ENCODE data around the gene LHFPL2.

LHFPL2 gene

GRCh38 chr5:78512435-78512834, 136.1 kb downstream of the LHFPL2 start:
- Histone ChIP-seq H3K9me3 (ENCODE audit: low read length) (no peaks in the 10 kb centered on the region), H3K4me3 (ENCODE audit: low read length) (no peak overlapping the region), H3K27me3 (ENCODE audit: insufficient read depth, low read length) (no peaks in the 10 kb centered on the region), H3K4me1 (ENCODE audit: insufficient read depth, low read length) (peaks cover 6% of the 10 kb centered on the region), H3K36me3 (ENCODE audit: insufficient read depth, low read length) (no peaks in the 10 kb centered on the region), H2AFZ (ENCODE audit: low read depth, low read length) (no peak overlapping the region)

DNA sequence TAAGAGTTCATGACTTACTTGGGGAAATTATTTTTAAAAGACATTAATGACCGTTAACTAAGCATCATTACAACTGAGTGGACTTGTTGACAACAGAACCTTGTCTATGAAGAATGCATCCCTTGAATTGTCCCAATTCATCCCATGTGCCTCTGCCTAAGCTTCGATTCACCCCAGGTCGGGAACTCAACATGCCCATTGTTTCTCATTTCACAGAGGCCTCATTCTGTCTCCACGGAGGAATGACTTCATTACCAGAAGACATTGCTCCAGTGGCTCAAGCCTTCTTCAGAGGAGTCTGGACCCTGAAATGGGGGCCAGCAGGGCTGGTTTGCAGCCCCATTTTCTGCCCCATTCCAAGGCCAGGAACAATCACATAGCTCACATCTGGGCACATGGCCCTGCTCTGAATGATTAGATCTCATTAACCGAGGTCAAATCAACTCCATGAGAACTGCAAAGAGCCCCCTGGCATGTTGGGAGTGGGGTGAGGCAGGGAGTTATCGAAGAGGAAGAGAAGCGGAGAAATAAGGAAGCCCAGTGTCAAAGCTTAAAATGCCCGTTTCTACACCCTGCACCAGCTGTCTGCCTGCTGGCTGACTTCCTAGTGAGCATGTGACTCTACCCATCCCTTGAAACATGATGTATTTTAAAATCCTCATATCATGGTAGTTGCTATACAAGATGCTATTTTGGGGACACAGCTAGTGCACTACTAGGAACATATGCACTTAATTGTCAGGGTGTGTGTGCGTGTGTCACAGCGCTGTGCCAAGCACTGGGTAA, 137.3 kb downstream of the LHFPL2 start:
- Histone ChIP-seq H3K27me3 (ENCODE audit: insufficient read depth, low read length) (no peaks in the 10 kb centered on the region), H3K36me3 (ENCODE audit: insufficient read depth, low read length) (no peaks in the 10 kb centered on the region), H3K4me3 (ENCODE audit: low read length) (no peak overlapping the region), H2AFZ (ENCODE audit: low read depth, low read length) (no peak overlapping the region), H3K4me1 (ENCODE audit: insufficient read depth, low read length) (peaks cover 13% of the 10 kb centered on the region), H3K9me3 (ENCODE audit: low read length) (no peaks in the 10 kb centered on the region)

DNA sequence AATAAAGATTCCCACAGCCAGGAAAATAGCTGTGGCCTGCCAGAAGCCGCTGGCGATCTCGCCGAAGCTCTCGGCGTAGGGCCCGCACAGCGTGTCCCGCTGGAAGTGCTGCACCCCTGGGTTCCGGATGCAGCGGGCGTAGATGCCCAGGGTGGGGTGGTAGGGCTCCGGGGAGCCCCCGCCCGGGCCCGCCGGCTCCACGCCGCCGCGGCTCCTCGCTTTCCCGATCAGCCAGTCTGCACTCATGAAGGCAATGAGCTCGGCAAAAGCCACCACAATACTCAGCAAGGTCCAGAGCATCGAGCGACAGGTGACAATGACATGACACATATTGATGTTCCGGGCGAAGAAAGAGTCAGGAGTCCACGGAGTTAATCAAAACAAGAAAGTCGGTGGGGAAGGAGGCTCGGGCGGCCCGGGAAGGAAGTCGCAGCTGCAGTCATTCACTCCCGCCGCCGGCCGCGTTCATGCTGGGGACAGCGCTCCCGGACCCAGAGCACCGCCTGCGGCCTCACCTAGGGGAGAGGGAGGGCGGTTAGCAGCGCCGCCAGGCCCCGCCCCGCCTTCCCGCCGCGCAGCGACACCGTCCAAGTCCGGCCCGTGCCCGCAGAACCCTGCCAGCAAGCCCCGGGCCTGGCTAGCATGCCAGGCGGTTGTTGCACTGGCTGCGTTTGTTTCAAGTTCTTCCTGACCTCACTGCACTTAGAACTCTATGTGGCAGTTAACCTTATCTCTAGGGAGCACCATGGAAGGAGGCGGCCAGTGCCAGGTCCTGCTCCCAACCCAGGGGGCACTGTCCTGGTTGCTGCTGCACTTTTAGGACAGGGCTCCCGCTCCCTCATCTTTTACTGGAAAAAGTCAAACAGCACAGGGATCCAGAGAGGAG, 138.4 kb downstream of the LHFPL2 start:
- Histone ChIP-seq H3K4me3 (ENCODE audit: low read length) (no peak overlapping the region), H3K36me3 (ENCODE audit: insufficient read depth, low read length) (no peaks in the 10 kb centered on the region), H3K4me1 (ENCODE audit: insufficient read depth, low read length) (peaks cover 25% of the 10 kb centered on the region), H3K9me3 (ENCODE audit: low read length) (no peaks in the 10 kb centered on the region), H2AFZ (ENCODE audit: low read depth, low read length) (no peak overlapping the region), H3K27me3 (ENCODE audit: insufficient read depth, low read length) (no peaks in the 10 kb centered on the region)

- no peak overlapping the region for H3K4me3 ChIP-seq (ENCODE audit: low read length)
- H3K36me3 ChIP-seq (ENCODE audit: insufficient read depth, low read length), result no peaks in the 10 kb centered on the region
- peaks cover 32% of the 10 kb centered on the region for H3K4me1 ChIP-seq (ENCODE audit: insufficient read depth, low read length)
- no peak overlapping the region for H2AFZ ChIP-seq (ENCODE audit: low read depth, low read length)
- no peaks in the 10 kb centered on the region for H3K27me3 ChIP-seq (ENCODE audit: insufficient read depth, low read length)
- H3K9me3 ChIP-seq (ENCODE audit: low read length), result no peaks in the 10 kb centered on the region
These were observed 139.3 kb downstream of the LHFPL2 start for GRCh38 chr5:78509145-78509865.

DNA sequence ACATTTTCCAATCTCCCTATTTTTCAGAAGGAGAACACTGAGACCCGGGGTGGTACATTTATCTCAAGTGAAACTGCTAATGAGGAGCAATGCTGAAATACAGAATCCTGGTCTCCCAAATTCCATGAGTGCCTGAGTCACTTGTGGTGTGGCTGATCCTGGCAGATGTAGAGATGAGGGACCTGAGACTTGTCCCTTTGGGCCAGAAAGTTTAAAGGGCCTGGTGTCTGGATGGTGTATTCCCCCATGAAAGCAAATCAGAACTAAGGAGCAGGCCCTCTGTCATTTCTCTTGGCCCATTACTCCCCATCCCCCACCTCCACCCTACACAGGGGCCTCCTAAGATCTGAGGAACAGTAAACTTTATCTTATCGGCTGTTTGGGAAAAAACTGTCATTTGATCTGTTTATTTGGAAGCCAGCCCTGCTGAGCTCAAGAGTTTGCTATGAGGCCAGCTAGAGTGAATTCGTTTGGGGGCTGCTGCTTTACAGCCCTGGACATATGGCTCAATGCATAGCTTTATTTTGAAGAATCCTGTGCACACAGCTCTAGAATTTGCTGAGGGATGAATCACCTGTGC, 140.3 kb downstream of the LHFPL2 start:
- Histone ChIP-seq H2AFZ (ENCODE audit: low read depth, low read length) (no peak overlapping the region), H3K27me3 (ENCODE audit: insufficient read depth, low read length) (no peaks in the 10 kb centered on the region), H3K4me1 (ENCODE audit: insufficient read depth, low read length) (peaks cover 32% of the 10 kb centered on the region), H3K36me3 (ENCODE audit: insufficient read depth, low read length) (no peaks in the 10 kb centered on the region), H3K4me3 (ENCODE audit: low read length) (no peak overlapping the region), H3K9me3 (ENCODE audit: low read length) (no peaks in the 10 kb centered on the region)

- Histone ChIP-seq H3K27me3 (ENCODE audit: insufficient read depth, low read length) (no peaks in the 10 kb centered on the region), H2AFZ (ENCODE audit: low read depth, low read length) (no peak overlapping the region), H3K4me3 (ENCODE audit: low read length) (no peak overlapping the region), H3K4me1 (ENCODE audit: insufficient read depth, low read length) (peaks cover 32% of the 10 kb centered on the region), H3K9me3 (ENCODE audit: low read length) (no peaks in the 10 kb centered on the region), H3K36me3 (ENCODE audit: insufficient read depth, low read length) (no peaks in the 10 kb centered on the region)
These were observed 141.0 kb downstream of the LHFPL2 start for GRCh38 chr5:78507531-78507930.

DNA sequence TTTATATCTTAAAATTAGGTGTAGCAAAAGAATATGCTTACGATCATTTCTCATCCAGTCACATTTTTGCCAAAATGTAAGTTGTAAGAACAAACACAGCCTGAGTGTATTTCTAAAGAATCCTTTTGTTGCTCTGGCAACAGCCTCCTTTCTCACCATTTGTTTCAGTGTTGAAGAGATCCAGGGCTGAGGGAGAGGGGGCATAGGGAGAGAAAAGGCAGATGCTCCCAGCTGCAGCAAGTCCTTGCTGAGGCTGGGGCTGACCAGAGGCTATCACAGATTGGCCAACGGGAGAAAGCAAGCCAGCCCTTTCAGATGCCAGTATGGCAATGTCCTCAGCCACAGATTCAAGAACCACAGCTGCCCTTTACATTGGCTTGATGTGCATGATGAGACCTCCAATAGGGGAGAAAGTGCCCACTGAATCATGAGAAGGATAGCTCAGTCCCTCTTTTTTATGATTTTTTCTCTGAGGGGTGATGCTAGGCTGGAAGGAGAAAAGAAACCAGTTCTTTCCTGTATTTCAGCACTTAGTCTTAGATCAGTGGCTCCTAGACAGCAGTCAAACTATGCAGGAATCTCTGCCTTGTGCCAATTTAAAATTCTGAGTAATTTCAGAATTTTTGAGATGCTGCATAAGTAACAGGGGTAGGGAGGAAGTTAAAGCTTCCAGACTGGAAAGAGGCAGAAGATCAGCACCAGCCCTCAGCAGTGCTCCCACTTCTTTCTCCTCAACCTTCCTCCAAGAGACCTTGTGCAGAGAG, 142.1 kb downstream of the LHFPL2 start:
- H3K27me3 ChIP-seq (ENCODE audit: insufficient read depth, low read length), result no peaks in the 10 kb centered on the region
- H3K9me3 ChIP-seq (ENCODE audit: low read length), result no peaks in the 10 kb centered on the region
- H3K36me3 ChIP-seq (ENCODE audit: insufficient read depth, low read length), result no peaks in the 10 kb centered on the region
- H3K4me3 ChIP-seq (ENCODE audit: low read length), result no peak overlapping the region
- H2AFZ ChIP-seq (ENCODE audit: low read depth, low read length), result no peak overlapping the region
- H3K4me1 ChIP-seq (ENCODE audit: insufficient read depth, low read length), result peaks cover 31% of the 10 kb centered on the region

DNA sequence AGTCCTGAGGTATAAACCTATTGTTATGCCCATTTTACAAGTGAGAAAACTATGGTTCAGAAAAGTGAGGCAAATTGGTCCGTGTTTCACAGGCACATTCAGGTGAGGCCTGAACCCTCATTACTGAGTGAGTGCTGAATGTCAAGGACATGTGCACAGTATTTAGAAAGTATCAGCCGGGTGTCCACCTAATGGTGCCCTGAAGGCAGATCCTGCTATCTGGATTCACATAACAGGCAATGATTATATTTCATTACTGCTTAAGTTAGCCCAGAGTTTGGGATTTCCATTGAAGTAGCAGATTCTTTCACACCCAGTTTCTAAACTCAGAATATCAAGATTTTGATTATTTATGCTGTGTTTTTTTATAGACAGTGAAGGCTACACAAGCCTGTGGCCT, 142.7 kb downstream of the LHFPL2 start:
- H2AFZ ChIP-seq (ENCODE audit: low read depth, low read length), result no peak overlapping the region
- no peaks in the 10 kb centered on the region for H3K9me3 ChIP-seq (ENCODE audit: low read length)
- no peaks in the 10 kb centered on the region for H3K36me3 ChIP-seq (ENCODE audit: insufficient read depth, low read length)
- peaks cover 26% of the 10 kb centered on the region for H3K4me1 ChIP-seq (ENCODE audit: insufficient read depth, low read length)
- no peaks in the 10 kb centered on the region for H3K27me3 ChIP-seq (ENCODE audit: insufficient read depth, low read length)
- no peak overlapping the region for H3K4me3 ChIP-seq (ENCODE audit: low read length)

GRCh38 chr5:78504704-78505677, 143.6 kb downstream of the LHFPL2 start:
- Histone ChIP-seq H3K4me3 (ENCODE audit: low read length) (no peak overlapping the region), H3K4me1 (ENCODE audit: insufficient read depth, low read length) (peaks cover 26% of the 10 kb centered on the region), H2AFZ (ENCODE audit: low read depth, low read length) (no peak overlapping the region), H3K27me3 (ENCODE audit: insufficient read depth, low read length) (no peaks in the 10 kb centered on the region), H3K36me3 (ENCODE audit: insufficient read depth, low read length) (no peaks in the 10 kb centered on the region), H3K9me3 (ENCODE audit: low read length) (no peaks in the 10 kb centered on the region)

DNA sequence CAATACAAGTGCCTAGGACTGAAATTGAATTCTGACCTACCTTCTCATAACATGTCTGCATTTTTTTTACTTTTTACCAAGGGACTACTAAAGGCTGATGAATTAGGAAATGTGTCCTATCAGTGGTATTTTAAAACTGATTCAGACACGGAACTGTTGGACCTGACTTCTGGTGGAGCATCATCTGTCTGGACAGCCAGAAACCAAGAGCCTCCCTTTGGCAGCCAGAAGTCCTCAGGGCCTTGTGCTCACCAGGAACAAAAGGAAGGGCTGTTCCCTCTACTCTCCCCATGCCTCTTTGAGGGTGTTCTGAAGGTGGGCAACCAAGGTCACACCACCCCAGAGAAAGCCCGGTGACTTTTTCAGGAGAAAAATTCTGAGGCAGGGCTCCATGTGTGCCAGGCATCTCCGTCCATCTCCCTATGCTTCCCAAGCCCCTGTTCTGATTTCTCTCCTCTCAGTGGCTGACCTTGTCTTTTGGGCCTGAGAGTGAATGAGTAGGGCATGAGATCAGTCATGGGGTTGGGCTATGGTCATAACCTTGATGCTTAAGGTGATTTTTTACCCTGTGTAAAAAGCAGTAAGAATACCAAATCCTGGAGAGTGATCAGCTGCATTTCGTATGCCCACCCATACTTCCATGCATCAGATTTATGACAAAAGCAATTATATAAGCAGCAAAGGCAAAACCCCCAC, 144.5 kb downstream of the LHFPL2 start:
- Histone ChIP-seq H2AFZ (ENCODE audit: low read depth, low read length) (no peak overlapping the region), H3K4me1 (ENCODE audit: insufficient read depth, low read length) (peaks cover 26% of the 10 kb centered on the region), H3K9me3 (ENCODE audit: low read length) (no peaks in the 10 kb centered on the region), H3K36me3 (ENCODE audit: insufficient read depth, low read length) (no peaks in the 10 kb centered on the region), H3K4me3 (ENCODE audit: low read length) (no peak overlapping the region), H3K27me3 (ENCODE audit: insufficient read depth, low read length) (no peaks in the 10 kb centered on the region)

All from neuron (in vitro differentiated cells).